ENCODE data around the gene MBTPS2. TPM values are rescaled to one million over a fixed set of nuclear protein-coding genes. Genes with fewer than 3 reads are reported as not detected.

MBTPS2 gene
- total RNA-seq, 1 experiment from 2014 or later, result 23.2 TPM

DNA sequence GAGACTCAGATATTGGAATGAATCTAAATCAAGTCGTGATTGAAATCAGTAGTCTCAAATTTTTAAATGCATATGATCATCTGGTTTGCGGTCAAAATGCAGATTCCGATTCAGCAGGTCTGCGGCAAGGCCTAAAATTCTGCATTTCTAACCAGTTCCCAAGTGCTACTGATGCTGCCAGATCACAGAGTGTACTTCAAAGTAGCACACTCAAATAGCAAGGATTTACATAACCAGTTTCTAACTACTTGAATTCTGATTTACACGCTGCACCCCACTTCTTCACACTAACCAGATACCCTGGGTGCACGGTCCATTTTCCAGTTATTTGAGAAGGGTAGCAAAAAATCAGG, 752 bp downstream of the MBTPS2 start:
- Histone ChIP-seq H3K27me3 (replicated peaks; ENCODE audit: insufficient read depth, low read depth, low read length, poor library complexity) (no peaks in the 10 kb centered on the region), H3K27ac (ENCODE audit: low read depth, low read length, poor library complexity, severe bottlenecking) (peak overlapping the region; percentile 79), H3K4me3 (ENCODE audit: low read depth, low read length, poor library complexity, severe bottlenecking) (peak overlapping the region; percentile 66), H3K36me3 (ENCODE audit: insufficient read depth, low read length, poor library complexity, severe bottlenecking) (no peaks in the 10 kb centered on the region), H3K4me1 (ENCODE audit: insufficient read depth, low read length, poor library complexity, severe bottlenecking) (no peaks in the 10 kb centered on the region), H3K9me3 (ENCODE audit: low read depth, low read length, poor library complexity, severe bottlenecking) (no peaks in the 10 kb centered on the region)
- TF ChIP-seq, protein P1, sequence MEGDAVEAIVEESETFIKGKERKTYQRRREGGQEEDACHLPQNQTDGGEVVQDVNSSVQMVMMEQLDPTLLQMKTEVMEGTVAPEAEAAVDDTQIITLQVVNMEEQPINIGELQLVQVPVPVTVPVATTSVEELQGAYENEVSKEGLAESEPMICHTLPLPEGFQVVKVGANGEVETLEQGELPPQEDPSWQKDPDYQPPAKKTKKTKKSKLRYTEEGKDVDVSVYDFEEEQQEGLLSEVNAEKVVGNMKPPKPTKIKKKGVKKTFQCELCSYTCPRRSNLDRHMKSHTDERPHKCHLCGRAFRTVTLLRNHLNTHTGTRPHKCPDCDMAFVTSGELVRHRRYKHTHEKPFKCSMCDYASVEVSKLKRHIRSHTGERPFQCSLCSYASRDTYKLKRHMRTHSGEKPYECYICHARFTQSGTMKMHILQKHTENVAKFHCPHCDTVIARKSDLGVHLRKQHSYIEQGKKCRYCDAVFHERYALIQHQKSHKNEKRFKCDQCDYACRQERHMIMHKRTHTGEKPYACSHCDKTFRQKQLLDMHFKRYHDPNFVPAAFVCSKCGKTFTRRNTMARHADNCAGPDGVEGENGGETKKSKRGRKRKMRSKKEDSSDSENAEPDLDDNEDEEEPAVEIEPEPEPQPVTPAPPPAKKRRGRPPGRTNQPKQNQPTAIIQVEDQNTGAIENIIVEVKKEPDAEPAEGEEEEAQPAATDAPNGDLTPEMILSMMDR (conservative IDR thresholded peaks at IDR 0.05; ENCODE audit: low read depth, low read length), result no peak
- no peak for TF ChIP-seq EZH2 (IDR thresholded peaks at IDR 0.05; ENCODE audit: borderline replicate concordance, low read depth, low read length, poor library complexity, severe bottlenecking)
- ChIA-PET POLR2A (ENCODE audit: low non-redundant PET) (no interaction called here), CTCF (interaction anchor here (1.1 kb wide), 1 partner anchor 145 kb away, joined by 3 read pairs; no protein-coding TSS in a partner anchor)
- TSS peak; percentile 77 for BruUV-seq (replicated peaks)
- peak; percentile 2 for DNase-seq (ENCODE audit: low spot score)
- intact Hi-C loops (cut with micrococcal nuclease; ENCODE audit: unreplicated experiment), result no loop called here

DNA sequence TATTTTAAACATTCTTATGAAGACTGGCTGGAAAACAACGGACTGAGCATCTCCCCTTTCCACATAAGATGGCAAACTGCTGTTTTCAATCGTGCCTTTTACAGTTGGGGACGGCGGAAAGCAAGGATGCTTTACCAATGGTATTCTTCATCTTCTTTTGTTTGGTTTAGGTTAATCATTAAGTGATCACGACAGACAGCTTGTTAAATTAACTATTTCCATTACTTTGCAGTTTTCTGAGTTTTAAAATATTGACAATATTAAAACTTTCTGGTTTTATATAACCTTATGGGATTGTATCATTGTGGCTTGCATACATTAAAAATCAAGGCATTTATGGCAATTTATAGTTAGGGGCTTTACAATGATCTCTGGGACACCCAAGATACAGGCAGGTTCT, 3.8 kb downstream of the MBTPS2 start:
- DNase-seq (ENCODE audit: low spot score), result no peak
- Histone ChIP-seq H3K4me1 (ENCODE audit: insufficient read depth, low read length, poor library complexity, severe bottlenecking) (no peaks in the 10 kb centered on the region), H3K4me3 (ENCODE audit: low read depth, low read length, poor library complexity, severe bottlenecking) (no peak overlapping the region), H3K27ac (ENCODE audit: low read depth, low read length, poor library complexity, severe bottlenecking) (no peak overlapping the region), H3K36me3 (ENCODE audit: insufficient read depth, low read length, poor library complexity, severe bottlenecking) (peaks cover 4% of the 10 kb centered on the region), H3K9me3 (ENCODE audit: low read depth, low read length, poor library complexity, severe bottlenecking) (no peaks in the 10 kb centered on the region), H3K27me3 (replicated peaks; ENCODE audit: insufficient read depth, low read depth, low read length, poor library complexity) (no peaks in the 10 kb centered on the region)
- BruUV-seq (replicated peaks), result no TSS peak
- TF ChIP-seq EZH2 (IDR thresholded peaks at IDR 0.05; ENCODE audit: borderline replicate concordance, low read depth, low read length, poor library complexity, severe bottlenecking), result no peak
- TF ChIP-seq, protein P1 (conservative IDR thresholded peaks at IDR 0.05; ENCODE audit: low read depth, low read length), result no peak
- CTCF ChIA-PET, result no interaction called here
- POLR2A ChIA-PET (ENCODE audit: low non-redundant PET), result interaction anchor here (0.5 kb wide), 1 partner anchor 32 kb away, joined by 3 read pairs; no protein-coding TSS in a partner anchor
- intact Hi-C loops (cut with micrococcal nuclease; ENCODE audit: unreplicated experiment), result no loop called here

DNA sequence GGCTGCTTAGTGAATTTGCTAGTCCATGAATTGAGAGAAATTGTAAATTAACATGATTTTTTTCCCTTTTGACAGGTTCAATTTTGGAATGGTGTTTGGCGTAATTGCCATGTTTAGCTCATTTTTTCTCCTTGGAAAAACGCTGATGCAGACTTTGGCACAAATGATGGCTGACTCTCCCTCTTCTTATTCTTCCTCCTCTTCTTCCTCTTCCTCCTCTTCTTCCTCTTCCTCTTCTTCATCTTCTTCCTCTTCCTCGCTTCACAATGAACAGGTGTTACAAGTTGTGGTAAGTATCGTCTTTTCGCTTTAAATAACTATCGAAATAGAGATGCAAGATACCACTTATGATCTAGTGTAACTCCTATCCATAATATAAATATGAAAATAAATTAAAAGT, 5.7 kb downstream of the MBTPS2 start:
- Histone ChIP-seq H3K4me3 (ENCODE audit: low read depth, low read length, poor library complexity, severe bottlenecking) (no peak overlapping the region), H3K27ac (ENCODE audit: low read depth, low read length, poor library complexity, severe bottlenecking) (no peak overlapping the region), H3K4me1 (ENCODE audit: insufficient read depth, low read length, poor library complexity, severe bottlenecking) (no peaks in the 10 kb centered on the region), H3K27me3 (replicated peaks; ENCODE audit: insufficient read depth, low read depth, low read length, poor library complexity) (no peaks in the 10 kb centered on the region), H3K9me3 (ENCODE audit: low read depth, low read length, poor library complexity, severe bottlenecking) (no peaks in the 10 kb centered on the region), H3K36me3 (ENCODE audit: insufficient read depth, low read length, poor library complexity, severe bottlenecking) (peaks cover 4% of the 10 kb centered on the region)
- TF ChIP-seq EZH2 (IDR thresholded peaks at IDR 0.05; ENCODE audit: borderline replicate concordance, low read depth, low read length, poor library complexity, severe bottlenecking), result no peak
- TF ChIP-seq, protein P1 (conservative IDR thresholded peaks at IDR 0.05; ENCODE audit: low read depth, low read length), result no peak
- BruUV-seq (replicated peaks), result no TSS peak
- CTCF ChIA-PET, result interaction anchor here (0.5 kb wide), 1 partner anchor 135 kb away, joined by 3 read pairs; no protein-coding TSS in a partner anchor
- POLR2A ChIA-PET (ENCODE audit: low non-redundant PET), result no interaction called here
- DNase-seq (ENCODE audit: low spot score), result no peak
- intact Hi-C loops (cut with micrococcal nuclease; ENCODE audit: unreplicated experiment), result no loop called here
